OCI-LY7 (cell line): ENCODE data around the gene LRP1B.
"Not testable (repeated sequence)": the region's sequence is repeated elsewhere in the genome, so short reads cannot be mapped to it uniquely, and the experiment has no call there.

ENCODE experiments used
- CTCF ChIP-seq: fragments of 200-600 bp; sonication (generic); conservative IDR thresholded peaks from 2 replicates; pipeline ENCODE4 v1.5.1; 2014; ENCODE audit warnings: mild to moderate bottlenecking, antibody characterized with exemption, low read length, moderate library complexity, mixed read lengths
- EZH2phosphoT487 ChIP-seq: fragments of 200-600 bp; sonication (generic); IDR thresholded peaks from 2 replicates; pipeline ENCODE4 v1.6.1; 2018; ENCODE audit warnings: low read depth, borderline replicate concordance, mild to moderate bottlenecking, mixed run types, antibody characterized with exemption, low read length, moderate library complexity, mixed read lengths

- not testable (repeated sequence) for TF ChIP-seq CTCF, EZH2phosphoT487
Measured at GRCh38 chr2:141815320-141815719, 315.5 kb downstream of the LRP1B start.
